SU-DHL-6 (cell line): ENCODE measurements around the gene NFATC4.

ENCODE experiments used
- EZH2phosphoT487 ChIP-seq: fragments of 200-600 bp; sonication (generic), shearing (Covaris generic); conservative IDR thresholded peaks from 2 replicates; pipeline ENCODE4 v1.6.1; 2018; ENCODE audit warnings: mild to moderate bottlenecking, antibody characterized with exemption, low read length, moderate library complexity, mixed read lengths
- TF ChIP-seq, protein P1 (sequence below): fragments of 200-600 bp; sonication (generic); IDR thresholded peaks from one replicate; pipeline ENCODE4 v1.5.1; 2017; ENCODE audit warnings: antibody characterized with exemption, mild to moderate bottlenecking, low read length, moderate library complexity; ENCODE audit not compliant: insufficient read depth, poor library complexity, severe bottlenecking

DNA sequence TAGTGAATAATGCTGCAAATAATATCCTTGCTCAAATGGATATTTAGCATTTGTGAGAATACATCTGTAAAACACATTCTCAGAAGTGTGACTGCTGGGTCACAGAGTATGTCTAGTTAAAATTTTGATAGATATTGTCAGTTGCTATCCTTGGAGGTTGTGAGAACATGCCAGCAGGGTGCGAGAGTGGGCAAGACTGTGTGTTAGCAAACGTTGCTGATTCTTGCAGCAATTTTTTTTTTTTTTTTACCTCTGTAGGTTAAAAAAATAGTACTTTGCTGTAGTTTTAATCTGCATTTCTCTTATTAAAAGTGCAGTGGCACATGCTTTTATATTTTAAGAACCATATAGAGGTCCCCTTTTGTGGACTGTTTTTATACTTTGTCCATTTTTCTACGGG lies 26.3 kb downstream of the NFATC4 start:
- TF ChIP-seq, protein P1, sequence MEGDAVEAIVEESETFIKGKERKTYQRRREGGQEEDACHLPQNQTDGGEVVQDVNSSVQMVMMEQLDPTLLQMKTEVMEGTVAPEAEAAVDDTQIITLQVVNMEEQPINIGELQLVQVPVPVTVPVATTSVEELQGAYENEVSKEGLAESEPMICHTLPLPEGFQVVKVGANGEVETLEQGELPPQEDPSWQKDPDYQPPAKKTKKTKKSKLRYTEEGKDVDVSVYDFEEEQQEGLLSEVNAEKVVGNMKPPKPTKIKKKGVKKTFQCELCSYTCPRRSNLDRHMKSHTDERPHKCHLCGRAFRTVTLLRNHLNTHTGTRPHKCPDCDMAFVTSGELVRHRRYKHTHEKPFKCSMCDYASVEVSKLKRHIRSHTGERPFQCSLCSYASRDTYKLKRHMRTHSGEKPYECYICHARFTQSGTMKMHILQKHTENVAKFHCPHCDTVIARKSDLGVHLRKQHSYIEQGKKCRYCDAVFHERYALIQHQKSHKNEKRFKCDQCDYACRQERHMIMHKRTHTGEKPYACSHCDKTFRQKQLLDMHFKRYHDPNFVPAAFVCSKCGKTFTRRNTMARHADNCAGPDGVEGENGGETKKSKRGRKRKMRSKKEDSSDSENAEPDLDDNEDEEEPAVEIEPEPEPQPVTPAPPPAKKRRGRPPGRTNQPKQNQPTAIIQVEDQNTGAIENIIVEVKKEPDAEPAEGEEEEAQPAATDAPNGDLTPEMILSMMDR: no peak
- TF ChIP-seq EZH2phosphoT487: no peak
